ENCODE measurements around the gene GOPC. TPM values are rescaled to one million over a fixed set of nuclear protein-coding genes. Genes with fewer than 3 reads are reported as not detected.

GOPC gene
- polyA plus RNA-seq, 2 donors = 8.6 to 12.1 TPM

DNA sequence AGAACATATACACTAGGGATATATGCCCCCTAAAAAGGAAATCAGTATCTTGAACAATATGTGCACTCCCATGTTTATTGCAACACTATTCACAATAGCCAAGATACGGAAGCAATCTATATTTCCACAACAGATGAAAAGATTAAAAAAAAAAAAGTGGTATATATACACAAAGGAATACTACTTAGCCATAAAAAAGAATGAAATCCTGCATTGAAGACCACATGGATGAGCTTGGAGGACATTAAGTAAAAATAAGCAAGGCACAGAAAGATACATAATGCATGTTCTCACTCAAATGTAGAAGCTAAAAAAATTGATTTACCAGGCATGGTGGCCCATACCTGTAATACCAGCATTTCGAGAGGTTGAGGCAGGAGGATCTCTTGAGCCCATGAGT is 4.6 kb downstream of the GOPC start:
- H3K27me3 ChIP-seq (ENCODE audit: control insufficient read depth in 1 of 2, insufficient read depth in 2 of 2, low read length in 2 of 2) = no peaks in the 10 kb centered on the region
- H3K9me3 ChIP-seq (ENCODE audit: control insufficient read depth in 2 of 2, insufficient read depth in 1 of 2, low read depth in 1 of 2, low read length in 1 of 2) = no peaks in the 10 kb centered on the region
- H3K36me3 ChIP-seq (ENCODE audit: control insufficient read depth in 2 of 2, insufficient read depth in 2 of 2, low read length in 1 of 2) = peaks cover 0 to 2% of the 10 kb centered on the region in 2 donors
- WGBS, 2 donors = 96 to 97% methylated on average over 2 of the region's 2 CpGs
- H3K27ac ChIP-seq (ENCODE audit: low read depth in 2 of 2, low read length in 1 of 2) = no peak overlapping the region
- no peaks in the 10 kb centered on the region for H3K4me1 ChIP-seq (ENCODE audit: control insufficient read depth in 2 of 2, insufficient read depth in 2 of 2, low read length in 1 of 2)
- H3K4me3 ChIP-seq (ENCODE audit: low read depth in 1 of 2, low read length in 2 of 2) = no peak overlapping the region

DNA sequence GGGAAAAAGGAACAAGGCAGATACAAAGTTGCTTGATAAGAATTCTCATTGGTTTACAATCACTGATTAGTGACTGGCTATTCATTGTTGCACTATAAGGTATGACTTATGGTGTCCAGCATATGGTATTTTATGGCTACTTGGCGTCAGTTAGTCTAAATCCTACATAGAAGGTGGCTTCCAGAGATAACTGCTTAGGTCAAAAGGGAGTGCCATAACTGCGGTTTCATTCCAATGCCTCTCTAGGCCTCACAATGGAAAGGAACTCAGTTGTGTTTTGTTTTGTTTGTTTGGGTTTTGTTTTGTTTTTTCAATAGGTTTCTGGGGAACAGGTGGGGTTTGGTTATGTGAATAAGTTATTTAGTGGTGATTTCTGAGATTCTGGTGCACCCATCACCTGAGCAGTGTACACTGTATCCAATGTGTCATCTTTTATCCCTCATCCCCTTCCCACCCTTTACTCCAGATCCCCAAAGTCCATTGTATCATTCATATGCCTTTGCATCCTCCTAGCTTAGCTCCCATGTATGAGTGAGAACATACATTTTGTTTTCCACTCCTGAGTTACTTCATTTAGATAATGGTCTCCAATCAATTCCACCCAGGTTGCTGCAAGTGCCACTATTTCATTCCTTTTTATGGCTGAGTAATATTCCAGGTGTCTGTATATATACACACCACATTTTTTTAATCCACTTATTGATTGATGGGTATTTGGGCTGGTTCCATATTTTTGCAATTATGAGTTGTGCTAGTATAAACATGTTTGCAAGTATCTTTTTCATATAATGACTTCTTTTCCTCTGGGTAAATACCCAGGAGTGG is 7.0 kb downstream of the GOPC start:
- 85 to 99% methylated on average over 2 of the region's 2 CpGs for WGBS, 2 donors
- H3K27ac ChIP-seq (ENCODE audit: low read depth in 2 of 2, low read length in 1 of 2) = no peak overlapping the region
- H3K4me3 ChIP-seq (ENCODE audit: low read depth in 1 of 2, low read length in 2 of 2) = no peak overlapping the region
- H3K9me3 ChIP-seq (ENCODE audit: control insufficient read depth in 2 of 2, insufficient read depth in 1 of 2, low read depth in 1 of 2, low read length in 1 of 2) = no peaks in the 10 kb centered on the region
- H3K27me3 ChIP-seq (ENCODE audit: control insufficient read depth in 1 of 2, insufficient read depth in 2 of 2, low read length in 2 of 2) = no peaks in the 10 kb centered on the region
- H3K4me1 ChIP-seq (ENCODE audit: control insufficient read depth in 2 of 2, insufficient read depth in 2 of 2, low read length in 1 of 2) = no peaks in the 10 kb centered on the region
- peaks cover 0 to 2% of the 10 kb centered on the region in 2 donors for H3K36me3 ChIP-seq (ENCODE audit: control insufficient read depth in 2 of 2, insufficient read depth in 2 of 2, low read length in 1 of 2)

DNA sequence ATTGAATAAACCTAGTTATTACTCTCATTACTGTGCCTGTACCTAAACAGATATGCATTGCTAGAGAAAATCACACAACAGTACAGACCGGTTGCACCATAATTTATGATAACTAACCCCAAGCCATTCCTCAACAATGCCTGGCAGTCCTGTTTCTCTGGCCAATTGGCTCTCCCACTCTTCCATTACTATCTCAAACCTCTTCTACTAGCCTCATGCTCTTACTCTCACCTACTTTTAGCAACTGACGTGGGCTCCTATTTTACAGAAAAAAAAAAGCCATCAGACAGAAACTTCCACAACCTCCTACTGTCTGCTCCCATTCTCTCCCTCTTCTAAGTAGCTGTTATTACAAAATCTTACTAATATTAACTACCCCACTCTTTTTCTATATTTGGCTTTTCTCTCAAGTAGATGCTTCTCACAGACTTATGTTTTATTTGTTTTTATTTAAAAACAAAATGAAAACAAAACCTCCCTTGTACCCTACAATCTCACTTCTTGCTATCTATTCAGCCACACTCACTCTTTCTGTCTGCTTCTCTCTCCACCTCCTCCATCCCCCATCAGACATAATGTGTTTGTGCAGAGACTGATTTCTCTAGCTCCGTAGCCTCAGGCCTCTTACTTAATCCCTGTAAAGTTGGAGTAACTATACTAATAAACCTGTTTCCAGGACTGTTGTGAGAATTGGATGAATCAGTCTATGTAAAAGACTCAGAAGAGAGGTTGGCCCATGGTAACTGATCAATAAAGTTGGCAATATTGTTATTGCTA is 9.1 kb downstream of the GOPC start:
- H3K9me3 ChIP-seq (ENCODE audit: control insufficient read depth in 2 of 2, insufficient read depth in 1 of 2, low read depth in 1 of 2, low read length in 1 of 2) = no peaks in the 10 kb centered on the region
- no peak overlapping the region for H3K27ac ChIP-seq (ENCODE audit: low read depth in 2 of 2, low read length in 1 of 2)
- no peaks in the 10 kb centered on the region for H3K36me3 ChIP-seq (ENCODE audit: control insufficient read depth in 2 of 2, insufficient read depth in 2 of 2, low read length in 1 of 2)
- no peak overlapping the region for H3K4me3 ChIP-seq (ENCODE audit: low read depth in 1 of 2, low read length in 2 of 2)
- no peaks in the 10 kb centered on the region for H3K27me3 ChIP-seq (ENCODE audit: control insufficient read depth in 1 of 2, insufficient read depth in 2 of 2, low read length in 2 of 2)
- H3K4me1 ChIP-seq (ENCODE audit: control insufficient read depth in 2 of 2, insufficient read depth in 2 of 2, low read length in 1 of 2) = no peaks in the 10 kb centered on the region
- WGBS, 2 donors = 78 to 84% methylated on average over 3 of the region's 3 CpGs

DNA sequence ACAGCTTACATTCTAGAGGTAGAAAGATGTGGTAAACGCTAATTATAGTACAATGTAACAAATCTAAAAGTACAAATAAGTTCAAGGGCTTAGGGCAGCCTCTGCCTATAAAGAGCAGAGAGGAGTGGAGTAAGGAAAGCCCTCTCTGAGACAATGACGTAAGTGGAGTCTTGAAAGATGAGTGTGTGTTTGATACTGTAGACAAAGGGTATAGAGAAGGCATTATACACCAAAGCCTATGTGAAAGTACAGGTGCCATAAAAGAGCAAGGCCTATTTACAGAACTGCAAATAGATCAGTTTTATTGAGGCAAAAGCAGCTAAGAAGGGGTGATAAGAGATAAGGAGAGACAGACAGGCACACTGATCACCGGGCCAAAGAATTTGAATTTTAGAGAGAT is 10.9 kb downstream of the GOPC start:
- WGBS, 2 donors = 71 to 92% methylated on average over 3 of the region's 3 CpGs
- no peak overlapping the region for H3K27ac ChIP-seq (ENCODE audit: low read depth in 2 of 2, low read length in 1 of 2)
- H3K27me3 ChIP-seq (ENCODE audit: control insufficient read depth in 1 of 2, insufficient read depth in 2 of 2, low read length in 2 of 2) = no peaks in the 10 kb centered on the region
- H3K36me3 ChIP-seq (ENCODE audit: control insufficient read depth in 2 of 2, insufficient read depth in 2 of 2, low read length in 1 of 2) = no peaks in the 10 kb centered on the region
- no peaks in the 10 kb centered on the region for H3K9me3 ChIP-seq (ENCODE audit: control insufficient read depth in 2 of 2, insufficient read depth in 1 of 2, low read depth in 1 of 2, low read length in 1 of 2)
- no peak overlapping the region for H3K4me3 ChIP-seq (ENCODE audit: low read depth in 1 of 2, low read length in 2 of 2)
- no peaks in the 10 kb centered on the region for H3K4me1 ChIP-seq (ENCODE audit: control insufficient read depth in 2 of 2, insufficient read depth in 2 of 2, low read length in 1 of 2)

DNA sequence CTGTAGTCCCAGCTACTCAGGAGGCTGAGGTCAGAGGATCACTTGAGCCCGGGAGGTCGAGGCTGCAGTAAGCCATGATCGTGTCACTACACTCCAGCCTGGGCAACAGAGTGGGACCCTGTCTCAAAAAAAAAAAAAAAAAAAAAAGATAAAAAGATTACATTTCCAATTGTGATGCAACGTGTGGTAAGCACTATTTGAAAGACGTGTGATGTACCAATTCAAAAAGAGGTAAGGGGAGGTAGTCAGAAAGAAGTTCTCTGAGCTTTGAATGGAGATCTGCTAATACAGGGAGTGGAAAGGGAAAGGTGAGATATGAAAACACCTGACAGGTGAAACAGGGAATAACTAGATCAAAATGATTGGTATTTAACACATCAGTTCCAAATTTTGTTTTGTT is 11.9 kb downstream of the GOPC start:
- H3K9me3 ChIP-seq (ENCODE audit: control insufficient read depth in 2 of 2, insufficient read depth in 1 of 2, low read depth in 1 of 2, low read length in 1 of 2) = no peaks in the 10 kb centered on the region
- H3K36me3 ChIP-seq (ENCODE audit: control insufficient read depth in 2 of 2, insufficient read depth in 2 of 2, low read length in 1 of 2) = no peaks in the 10 kb centered on the region
- H3K27ac ChIP-seq (ENCODE audit: low read depth in 2 of 2, low read length in 1 of 2) = no peak overlapping the region
- no peak overlapping the region for H3K4me3 ChIP-seq (ENCODE audit: low read depth in 1 of 2, low read length in 2 of 2)
- H3K4me1 ChIP-seq (ENCODE audit: control insufficient read depth in 2 of 2, insufficient read depth in 2 of 2, low read length in 1 of 2) = no peaks in the 10 kb centered on the region
- WGBS, 2 donors = 86 to 92% methylated on average over 5 of the region's 5 CpGs
- no peaks in the 10 kb centered on the region for H3K27me3 ChIP-seq (ENCODE audit: control insufficient read depth in 1 of 2, insufficient read depth in 2 of 2, low read length in 2 of 2)

DNA sequence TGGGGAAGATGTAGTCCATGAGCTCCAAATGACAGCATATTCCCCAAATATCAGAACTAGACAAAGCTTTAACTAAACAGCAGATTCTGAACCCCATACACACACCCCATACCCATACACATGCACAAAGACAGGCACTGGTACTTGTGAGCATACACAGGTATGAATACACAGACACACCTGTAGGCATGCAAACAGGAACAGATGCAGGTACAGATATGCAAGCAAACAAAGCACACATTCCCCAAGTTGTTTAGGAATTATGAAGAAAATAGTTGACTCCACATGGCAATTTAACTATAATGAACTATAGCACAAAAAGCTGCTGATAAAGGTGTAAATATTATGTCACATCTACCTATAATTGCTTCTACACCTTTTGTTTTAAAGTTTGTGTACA is 16.7 kb downstream of the GOPC start:
- Histone ChIP-seq H3K27me3 (ENCODE audit: control insufficient read depth in 1 of 2, insufficient read depth in 2 of 2, low read length in 2 of 2) (no peaks in the 10 kb centered on the region), H3K4me3 (ENCODE audit: low read depth in 1 of 2, low read length in 2 of 2) (no peak overlapping the region), H3K36me3 (ENCODE audit: control insufficient read depth in 2 of 2, insufficient read depth in 2 of 2, low read length in 1 of 2) (no peaks in the 10 kb centered on the region), H3K27ac (ENCODE audit: low read depth in 2 of 2, low read length in 1 of 2) (no peak overlapping the region), H3K4me1 (ENCODE audit: control insufficient read depth in 2 of 2, insufficient read depth in 2 of 2, low read length in 1 of 2) (no peaks in the 10 kb centered on the region), H3K9me3 (ENCODE audit: control insufficient read depth in 2 of 2, insufficient read depth in 1 of 2, low read depth in 1 of 2, low read length in 1 of 2) (no peaks in the 10 kb centered on the region)

DNA sequence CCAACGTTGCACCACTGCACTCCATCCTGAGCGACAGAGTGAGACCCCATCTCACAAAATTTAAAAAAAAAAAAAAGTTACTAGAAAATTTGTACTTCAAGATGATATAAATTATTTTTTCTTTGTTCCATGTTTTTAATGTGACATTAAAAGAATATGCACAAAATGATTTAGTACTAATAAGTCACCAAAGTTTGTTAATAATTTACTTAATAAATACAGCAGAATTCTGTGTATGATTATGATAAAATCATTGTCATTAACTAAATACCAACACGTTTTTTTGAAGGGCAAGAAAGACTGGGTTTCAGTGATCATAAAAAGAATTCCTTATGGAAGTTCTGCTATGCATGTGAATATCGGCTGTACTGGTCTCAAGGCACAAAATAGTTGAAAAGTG is 28.1 kb downstream of the GOPC start:
- Histone ChIP-seq H3K4me1 (ENCODE audit: control insufficient read depth in 2 of 2, insufficient read depth in 2 of 2, low read length in 1 of 2) (no peaks in the 10 kb centered on the region), H3K9me3 (ENCODE audit: control insufficient read depth in 2 of 2, insufficient read depth in 1 of 2, low read depth in 1 of 2, low read length in 1 of 2) (no peaks in the 10 kb centered on the region), H3K27ac (ENCODE audit: low read depth in 2 of 2, low read length in 1 of 2) (no peak overlapping the region), H3K4me3 (ENCODE audit: low read depth in 1 of 2, low read length in 2 of 2) (no peak overlapping the region), H3K36me3 (ENCODE audit: control insufficient read depth in 2 of 2, insufficient read depth in 2 of 2, low read length in 1 of 2) (peaks cover 0 to 6% of the 10 kb centered on the region in 2 donors), H3K27me3 (ENCODE audit: control insufficient read depth in 1 of 2, insufficient read depth in 2 of 2, low read length in 2 of 2) (no peaks in the 10 kb centered on the region)
- WGBS, 2 donors = 84 to 87% methylated on average over 4 of the region's 4 CpGs

DNA sequence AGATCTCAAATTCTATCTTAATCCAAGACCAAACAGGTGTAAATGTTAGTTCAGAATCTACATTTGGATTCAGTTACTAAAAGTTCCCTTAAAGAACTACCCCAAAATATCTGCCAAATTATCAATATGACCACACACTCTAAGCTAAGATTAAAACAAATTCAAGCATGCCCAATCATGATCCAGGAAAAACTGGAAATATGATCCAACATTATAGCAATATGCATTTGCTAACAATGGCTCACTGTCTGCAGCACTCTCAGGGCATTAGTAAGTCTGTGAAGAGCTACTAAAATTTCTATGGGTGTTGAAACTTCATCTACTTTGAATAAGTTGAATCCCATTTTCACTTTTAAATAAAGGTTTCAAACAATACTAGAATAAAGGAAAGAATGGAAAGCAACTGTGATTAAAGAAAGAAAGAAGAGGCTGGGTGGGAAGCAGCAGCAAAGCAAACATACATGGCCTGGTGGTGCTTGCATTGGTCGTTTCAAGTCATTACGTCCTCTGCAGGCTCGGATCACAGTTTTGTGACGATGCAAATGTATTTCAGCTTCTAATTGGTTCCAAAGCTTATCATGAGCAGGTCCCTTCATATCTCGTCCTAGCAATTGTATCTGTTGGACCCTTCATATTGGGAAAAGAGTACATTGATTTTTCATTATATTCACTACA is 29.2 kb downstream of the GOPC start:
- H3K27me3 ChIP-seq (ENCODE audit: control insufficient read depth in 1 of 2, insufficient read depth in 2 of 2, low read length in 2 of 2) = no peaks in the 10 kb centered on the region
- no peaks in the 10 kb centered on the region for H3K9me3 ChIP-seq (ENCODE audit: control insufficient read depth in 2 of 2, insufficient read depth in 1 of 2, low read depth in 1 of 2, low read length in 1 of 2)
- H3K27ac ChIP-seq (ENCODE audit: low read depth in 2 of 2, low read length in 1 of 2) = no peak overlapping the region
- H3K4me1 ChIP-seq (ENCODE audit: control insufficient read depth in 2 of 2, insufficient read depth in 2 of 2, low read length in 1 of 2) = no peaks in the 10 kb centered on the region
- H3K36me3 ChIP-seq (ENCODE audit: control insufficient read depth in 2 of 2, insufficient read depth in 2 of 2, low read length in 1 of 2) = peaks cover 0 to 4% of the 10 kb centered on the region in 2 donors
- WGBS, 2 donors = 88 to 93% methylated on average over 5 of the region's 5 CpGs
- no peak overlapping the region for H3K4me3 ChIP-seq (ENCODE audit: low read depth in 1 of 2, low read length in 2 of 2)

DNA sequence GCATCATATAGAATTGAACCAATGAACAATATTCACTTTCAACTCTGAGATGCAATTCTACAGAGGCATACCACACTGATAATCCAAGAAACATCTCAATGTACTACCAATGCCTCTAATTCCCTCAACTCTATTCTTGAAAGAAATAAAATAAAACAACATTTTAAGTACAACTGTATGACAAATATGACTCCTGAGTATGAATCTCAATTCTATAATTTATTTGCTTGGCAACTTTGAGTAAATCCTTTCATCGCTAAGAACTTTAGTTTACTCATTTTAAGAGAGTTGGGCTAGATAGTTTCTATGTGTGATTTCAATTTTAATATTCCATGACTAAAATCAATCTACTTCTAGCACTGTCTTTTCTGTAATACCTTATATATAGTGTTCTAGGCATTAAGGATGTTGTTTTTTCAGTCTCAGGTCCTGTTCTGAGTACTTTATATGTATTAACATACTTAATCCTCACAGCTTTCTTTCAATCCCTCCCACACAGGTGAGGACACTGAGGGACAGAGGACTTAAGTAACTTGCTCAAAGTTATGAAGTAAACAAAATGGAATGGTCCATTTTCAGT is 33.4 kb downstream of the GOPC start:
- H3K4me1 ChIP-seq (ENCODE audit: control insufficient read depth in 2 of 2, insufficient read depth in 2 of 2, low read length in 1 of 2) = no peaks in the 10 kb centered on the region
- peaks cover 0 to 3% of the 10 kb centered on the region in 2 donors for H3K36me3 ChIP-seq (ENCODE audit: control insufficient read depth in 2 of 2, insufficient read depth in 2 of 2, low read length in 1 of 2)
- WGBS, 2 donors = 0 to 63% methylated on average over 1 of the region's 1 CpG
- no peak overlapping the region for H3K4me3 ChIP-seq (ENCODE audit: low read depth in 1 of 2, low read length in 2 of 2)
- no peaks in the 10 kb centered on the region for H3K27me3 ChIP-seq (ENCODE audit: control insufficient read depth in 1 of 2, insufficient read depth in 2 of 2, low read length in 2 of 2)
- H3K27ac ChIP-seq (ENCODE audit: low read depth in 2 of 2, low read length in 1 of 2) = no peak overlapping the region
- no peaks in the 10 kb centered on the region for H3K9me3 ChIP-seq (ENCODE audit: control insufficient read depth in 2 of 2, insufficient read depth in 1 of 2, low read depth in 1 of 2, low read length in 1 of 2)
